ENCODE measurements around the gene STAT4. TPM values are rescaled to one million over a fixed set of nuclear protein-coding genes. Genes with fewer than 3 reads are reported as not detected.

The STAT4 gene
- total RNA-seq, 4 donors from 2014 or later = 3.1 to 9.1 TPM; not detected in 2

GRCh38 chr2:191197096-191197495 is 46.3 kb upstream of the STAT4 start:
- Histone ChIP-seq H3K36me3 (no peaks in the 10 kb centered on the region), H3K9me3 (no peaks in the 10 kb centered on the region), H3K27me3 (no peaks in the 10 kb centered on the region), H3K4me1 (peaks cover 0 to 6% (median 0%) of the 10 kb centered on the region in 4 donors), H3K27ac (no peak overlapping the region), H3K4me3 (no peak overlapping the region)
- WGBS, 2 donors (ENCODE audit: low coverage in 1 of 2) = 84 to 90% methylated on average over 3 of the region's 3 CpGs
- intact Hi-C loops (cut with DNase I; ENCODE audit: low total_unique reads) = no loop called here
- in situ Hi-C loops (cut with MboI; ENCODE audit: low pct_ligation_motif_present in 1 of 4, low pct_unique_long_range_greater_than_20kb in 1 of 4, low sequenced_read_pairs in 3 of 4) = no loop called here
- TF ChIP-seq EP300 (IDR thresholded peaks at IDR 0.05; ENCODE audit: low read depth) (no peak), POLR2AphosphoS5 (IDR thresholded peaks at IDR 0.05) (no peak), POLR2A (IDR thresholded peaks at IDR 0.05) (no peak)
- TF ChIP-seq, protein P1, sequence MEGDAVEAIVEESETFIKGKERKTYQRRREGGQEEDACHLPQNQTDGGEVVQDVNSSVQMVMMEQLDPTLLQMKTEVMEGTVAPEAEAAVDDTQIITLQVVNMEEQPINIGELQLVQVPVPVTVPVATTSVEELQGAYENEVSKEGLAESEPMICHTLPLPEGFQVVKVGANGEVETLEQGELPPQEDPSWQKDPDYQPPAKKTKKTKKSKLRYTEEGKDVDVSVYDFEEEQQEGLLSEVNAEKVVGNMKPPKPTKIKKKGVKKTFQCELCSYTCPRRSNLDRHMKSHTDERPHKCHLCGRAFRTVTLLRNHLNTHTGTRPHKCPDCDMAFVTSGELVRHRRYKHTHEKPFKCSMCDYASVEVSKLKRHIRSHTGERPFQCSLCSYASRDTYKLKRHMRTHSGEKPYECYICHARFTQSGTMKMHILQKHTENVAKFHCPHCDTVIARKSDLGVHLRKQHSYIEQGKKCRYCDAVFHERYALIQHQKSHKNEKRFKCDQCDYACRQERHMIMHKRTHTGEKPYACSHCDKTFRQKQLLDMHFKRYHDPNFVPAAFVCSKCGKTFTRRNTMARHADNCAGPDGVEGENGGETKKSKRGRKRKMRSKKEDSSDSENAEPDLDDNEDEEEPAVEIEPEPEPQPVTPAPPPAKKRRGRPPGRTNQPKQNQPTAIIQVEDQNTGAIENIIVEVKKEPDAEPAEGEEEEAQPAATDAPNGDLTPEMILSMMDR (IDR thresholded peaks at IDR 0.05) = no peak
- no peak for DNase-seq

DNA sequence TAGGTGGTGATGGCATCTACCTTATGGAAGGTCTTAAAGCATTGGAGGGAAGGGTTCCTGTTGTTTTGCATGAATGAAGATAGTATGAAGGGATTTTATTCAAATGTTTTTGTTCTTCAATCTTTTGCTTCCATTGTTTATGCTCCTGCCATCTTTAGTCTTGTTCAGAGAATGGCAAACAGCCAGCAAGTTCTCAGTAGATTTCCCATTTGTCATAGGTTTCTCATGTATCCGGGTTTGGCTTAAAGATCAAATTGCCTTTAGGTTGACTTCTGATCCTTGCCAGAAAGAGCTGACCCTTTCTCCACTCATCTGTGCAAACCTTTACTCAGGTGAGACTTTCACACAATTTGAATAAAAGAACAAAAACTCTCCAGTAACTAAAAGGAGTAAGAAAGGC is 44.2 kb upstream of the STAT4 start:
- no peak overlapping the region for H3K4me3 ChIP-seq
- TF ChIP-seq POLR2A (IDR thresholded peaks at IDR 0.05) = no peak
- TF ChIP-seq POLR2AphosphoS5 (IDR thresholded peaks at IDR 0.05) = no peak
- TF ChIP-seq, protein P1 (IDR thresholded peaks at IDR 0.05) = no peak
- TF ChIP-seq EP300 (IDR thresholded peaks at IDR 0.05; ENCODE audit: low read depth) = no peak
- in situ Hi-C loops (cut with MboI; ENCODE audit: low pct_ligation_motif_present in 1 of 4, low pct_unique_long_range_greater_than_20kb in 1 of 4, low sequenced_read_pairs in 3 of 4) = no loop called here
- DNase-seq = no peak
- H3K27ac ChIP-seq = no peak overlapping the region
- no peaks in the 10 kb centered on the region for H3K36me3 ChIP-seq
- H3K4me1 ChIP-seq = no peaks in the 10 kb centered on the region
- intact Hi-C loops (cut with DNase I; ENCODE audit: low total_unique reads) = no loop called here
- no peaks in the 10 kb centered on the region for H3K27me3 ChIP-seq
- 69% methylated on average over 1 of the region's 1 CpG; no CpG with 5 or more reads in 1 of the 2 donors for WGBS, 2 donors (ENCODE audit: low coverage in 1 of 2)
- H3K9me3 ChIP-seq = no peaks in the 10 kb centered on the region

- Histone ChIP-seq H3K27me3 (no peaks in the 10 kb centered on the region), H3K27ac (no peak overlapping the region), H3K4me3 (no peak overlapping the region), H3K36me3 (no peaks in the 10 kb centered on the region), H3K9me3 (no peaks in the 10 kb centered on the region), H3K4me1 (no peaks in the 10 kb centered on the region)
- TF ChIP-seq EP300 (IDR thresholded peaks at IDR 0.05; ENCODE audit: low read depth) (no peak), POLR2AphosphoS5 (IDR thresholded peaks at IDR 0.05) (no peak), POLR2A (IDR thresholded peaks at IDR 0.05) (no peak)
- TF ChIP-seq, protein P1 (IDR thresholded peaks at IDR 0.05) = no peak
- in situ Hi-C loops (cut with MboI; ENCODE audit: low pct_ligation_motif_present in 1 of 4, low pct_unique_long_range_greater_than_20kb in 1 of 4, low sequenced_read_pairs in 3 of 4) (no loop called here), intact Hi-C loops (cut with DNase I; ENCODE audit: low total_unique reads) (no loop called here)
- DNase-seq = no peak
- 93 to 94% methylated on average over 2 to 5 of the region's 5 CpGs for WGBS, 2 donors (ENCODE audit: low coverage in 1 of 2)
These were observed 40.2 kb upstream of the STAT4 start for GRCh38 chr2:191190861-191191552.

GRCh38 chr2:191190435-191190834 is 39.6 kb upstream of the STAT4 start:
- Histone ChIP-seq H3K4me3 (no peak overlapping the region), H3K9me3 (no peaks in the 10 kb centered on the region), H3K36me3 (no peaks in the 10 kb centered on the region), H3K4me1 (no peaks in the 10 kb centered on the region), H3K27me3 (no peaks in the 10 kb centered on the region), H3K27ac (no peak overlapping the region)
- intact Hi-C loops (cut with DNase I; ENCODE audit: low total_unique reads) = no loop called here
- TF ChIP-seq POLR2A (IDR thresholded peaks at IDR 0.05) = no peak
- TF ChIP-seq, protein P1 (IDR thresholded peaks at IDR 0.05) = no peak
- TF ChIP-seq POLR2AphosphoS5 (IDR thresholded peaks at IDR 0.05) = no peak
- TF ChIP-seq EP300 (IDR thresholded peaks at IDR 0.05; ENCODE audit: low read depth) = no peak
- DNase-seq = no peak
- in situ Hi-C loops (cut with MboI; ENCODE audit: low pct_ligation_motif_present in 1 of 4, low pct_unique_long_range_greater_than_20kb in 1 of 4, low sequenced_read_pairs in 3 of 4) = no loop called here
- WGBS, 2 donors (ENCODE audit: low coverage in 1 of 2) = 91 to 94% methylated on average over 2 of the region's 2 CpGs

All from transverse colon (tissue), 4 donors.